Gastroesophageal sphincter (tissue), 3 donors: ENCODE results near the gene PDE1C.

Experiments
- CTCF ChIP-seq, 4 experiments: fragments of 200-600 bp in 2 of 4; fragments of 450-650 bp in 2 of 4; sonication (generic) in 1 of 4; IDR thresholded peaks; one replicate each; pipeline ENCODE4 v1.5.1; 2017 to 2019; ENCODE audit warnings: antibody characterized with exemption in 4 of 4, mild to moderate bottlenecking in 2 of 4, moderate library complexity in 2 of 4
- EP300 ChIP-seq: sonication (generic); formaldehyde crosslinking; IDR thresholded peaks from one replicate; pipeline ENCODE4 v1.6.1; 2017; ENCODE audit warnings: antibody characterized with exemption, mild to moderate bottlenecking
- POLR2A ChIP-seq, 2 donors: fragments of 450-650 bp; IDR thresholded peaks; one replicate each; pipeline ENCODE4 v1.6.1; 2017; ENCODE audit warnings: antibody characterized with exemption in 2 of 2, mild to moderate bottlenecking in 2 of 2, moderate library complexity in 1 of 2

- TF ChIP-seq EP300 (no peak), POLR2A (IDR thresholded peaks at IDR 0.05) (no peak), CTCF (IDR thresholded peaks at IDR 0.05) (no peak)
These were observed 9.3 kb upstream of the PDE1C start for GRCh38 chr7:32079510-32079909.
